ENCODE data around the gene MAN1C1.

MAN1C1 gene

DNA sequence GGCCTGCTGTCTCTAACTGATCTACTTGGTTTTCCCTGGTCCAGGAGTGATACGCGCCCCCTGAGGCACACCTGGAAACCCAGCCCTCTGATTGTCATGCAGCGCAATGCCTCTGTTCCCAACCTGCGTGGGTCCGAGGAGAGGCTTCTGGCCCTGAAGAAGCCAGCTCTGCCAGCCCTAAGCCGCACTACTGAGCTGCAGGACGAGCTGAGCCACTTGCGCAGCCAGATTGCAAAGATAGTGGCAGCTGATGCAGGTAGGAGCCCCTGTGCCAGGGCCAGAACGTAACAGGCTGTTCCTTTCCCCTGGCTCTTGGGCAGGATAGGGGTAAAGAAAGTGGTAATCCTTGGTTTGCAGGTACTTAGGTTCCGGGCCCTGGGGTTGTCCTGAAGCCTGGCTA is 210.0 kb downstream of the MAN1C1 start:
- DNase-seq = no peak

DNA sequence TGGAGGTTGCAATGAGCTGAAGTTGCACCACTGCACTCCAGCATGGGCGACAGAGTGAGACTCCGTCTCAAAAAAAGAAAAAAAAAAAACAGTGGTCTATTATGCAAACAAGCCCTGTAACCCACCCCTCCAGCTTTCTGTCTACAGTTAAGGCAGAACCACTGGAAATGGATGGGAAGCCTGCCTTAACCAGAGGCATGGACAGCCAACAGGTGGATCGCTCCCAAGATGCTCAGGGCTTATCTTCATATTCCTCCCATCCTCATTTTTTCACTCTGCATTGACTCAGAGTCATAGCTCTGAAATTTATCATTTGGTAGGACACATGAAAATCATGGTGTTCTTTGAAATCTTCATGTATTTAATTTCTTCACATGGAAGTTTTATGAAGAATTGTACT is 211.9 kb downstream of the MAN1C1 start:
- DNase-seq = no peak

DNA sequence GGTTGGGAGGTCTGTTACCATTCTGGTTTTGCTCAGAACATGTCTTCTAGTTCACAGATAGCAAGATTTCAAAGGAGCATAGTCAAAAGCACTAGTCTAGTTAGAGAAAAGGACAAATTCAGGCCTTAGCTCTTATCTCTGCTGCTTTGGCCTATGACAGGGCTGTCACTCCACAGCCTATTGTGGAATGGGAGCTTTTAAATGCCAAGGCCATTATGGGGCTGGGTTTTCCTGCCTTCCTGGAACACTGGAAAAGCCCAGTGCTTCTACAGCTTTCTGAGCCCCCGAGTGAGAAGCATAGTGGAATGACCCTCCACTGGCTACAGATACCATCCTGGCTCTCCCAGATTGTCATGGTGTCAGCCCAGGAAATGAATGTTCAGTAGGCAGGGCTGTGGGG is 212.5 kb downstream of the MAN1C1 start:
- DNase-seq = no peak

DNA sequence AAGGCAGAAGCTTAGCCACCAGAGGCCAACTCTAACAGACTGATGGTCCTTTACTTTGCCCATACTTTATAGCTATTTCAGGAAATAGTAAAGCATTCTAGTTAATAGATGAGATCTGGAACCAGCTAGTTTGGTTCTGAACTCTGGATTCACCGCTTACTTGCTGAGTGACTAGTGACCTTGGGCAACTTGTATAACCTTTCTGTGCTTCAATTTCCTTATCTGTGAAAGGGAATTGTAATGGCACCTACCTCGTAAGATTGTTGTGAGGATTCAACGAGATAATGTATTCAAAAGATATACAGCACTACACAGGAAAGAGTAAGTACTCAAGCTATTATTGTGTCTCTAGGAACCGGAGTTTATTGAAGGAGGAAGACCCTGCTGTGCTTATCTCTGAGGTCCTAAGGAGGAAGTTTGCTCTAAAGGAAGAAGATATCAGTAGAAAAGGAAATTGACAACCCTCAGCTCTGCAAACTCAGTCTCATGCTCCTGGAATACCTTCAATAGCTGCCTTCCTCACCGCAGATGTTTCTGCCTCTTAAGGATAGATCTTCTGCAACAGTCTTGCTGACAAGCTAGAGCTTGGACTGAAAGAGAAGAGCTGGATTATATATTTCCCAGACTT is 215.1 kb downstream of the MAN1C1 start:
- no peak for DNase-seq

DNA sequence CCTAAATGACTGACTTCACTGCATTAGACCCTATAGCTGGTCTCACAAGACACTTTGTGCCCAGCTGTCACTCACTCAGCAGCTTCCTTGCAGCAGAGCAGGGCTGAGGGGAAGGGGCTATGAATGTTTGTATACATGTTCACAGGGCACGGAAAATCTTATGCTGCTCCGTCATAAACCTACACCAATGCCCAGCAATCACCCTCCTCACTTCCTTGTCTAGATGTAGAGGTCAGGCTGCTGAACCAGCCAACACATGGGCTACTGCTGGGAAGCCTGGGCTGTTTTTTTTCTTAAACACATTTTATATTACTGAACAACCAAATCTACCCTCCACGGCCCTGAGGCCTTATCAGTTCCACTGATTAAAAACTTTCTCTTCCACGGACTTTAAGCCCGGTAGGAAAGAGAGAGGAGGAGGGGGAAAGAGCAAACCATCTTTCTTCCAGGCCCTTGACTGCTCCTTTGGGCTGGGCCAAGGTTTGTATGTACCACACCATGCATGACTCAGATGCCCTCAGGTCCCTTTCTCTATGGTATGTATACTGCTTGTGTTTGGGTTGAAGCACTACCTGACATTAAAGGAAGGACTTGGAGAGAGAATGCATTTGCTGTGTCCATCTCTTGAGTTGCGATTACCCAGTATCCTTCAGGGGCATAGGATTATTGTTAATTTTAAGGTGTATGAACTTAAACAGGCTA is 215.9 kb downstream of the MAN1C1 start:
- DNase-seq = no peak

DNA sequence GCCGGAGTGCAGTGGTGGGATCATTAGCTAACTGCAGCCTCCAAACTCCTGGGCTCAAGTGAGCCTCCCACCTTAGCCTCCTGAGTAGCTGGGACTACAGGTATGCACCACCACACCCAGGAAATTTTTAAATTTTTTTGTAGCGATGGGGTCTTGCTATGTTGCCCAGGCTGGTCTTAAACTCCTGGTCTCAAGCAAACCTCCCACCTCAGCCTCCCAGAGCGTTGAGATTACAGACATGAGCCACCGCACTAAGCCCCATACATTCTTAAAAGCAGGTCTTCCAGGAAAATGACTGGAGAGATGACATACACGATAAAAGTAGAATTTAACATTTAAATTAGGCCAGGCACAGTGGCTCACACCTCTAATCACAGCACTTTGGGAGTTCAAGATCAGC is 216.6 kb downstream of the MAN1C1 start:
- no peak for DNase-seq
